COR-L47 (cell line): Measurements from ENCODE around the gene DNAJC21.
A peak's percentile ranks its signal among the peaks of the same experiment; 100 is the strongest.

Experiments used
- DNase-seq: peaks from one replicate; lab custom pipeline; 2025; lab: John Stamatoyannopoulos, UW

The DNAJC21 gene

DNA sequence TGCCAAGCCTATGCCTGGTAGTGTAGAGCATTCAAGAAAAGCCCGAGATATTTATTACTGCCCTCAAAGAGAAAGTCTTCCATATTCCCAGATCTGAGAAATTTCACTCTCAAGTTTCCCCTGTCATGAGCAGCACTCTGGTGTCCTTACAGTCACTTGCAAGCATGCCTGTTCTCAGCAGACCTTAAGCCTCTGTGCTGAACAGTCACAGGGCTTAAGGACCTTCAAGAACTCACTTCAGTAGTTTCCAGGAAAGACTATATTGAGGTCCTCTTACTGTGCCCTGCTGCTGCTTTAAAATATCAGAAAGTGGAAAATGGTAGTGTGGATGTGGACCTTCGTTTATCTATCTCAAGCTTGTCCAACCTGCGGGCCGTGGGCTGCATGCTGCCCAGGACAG lies 53.5 kb downstream of the DNAJC21 start:
- no peak for DNase-seq

DNA sequence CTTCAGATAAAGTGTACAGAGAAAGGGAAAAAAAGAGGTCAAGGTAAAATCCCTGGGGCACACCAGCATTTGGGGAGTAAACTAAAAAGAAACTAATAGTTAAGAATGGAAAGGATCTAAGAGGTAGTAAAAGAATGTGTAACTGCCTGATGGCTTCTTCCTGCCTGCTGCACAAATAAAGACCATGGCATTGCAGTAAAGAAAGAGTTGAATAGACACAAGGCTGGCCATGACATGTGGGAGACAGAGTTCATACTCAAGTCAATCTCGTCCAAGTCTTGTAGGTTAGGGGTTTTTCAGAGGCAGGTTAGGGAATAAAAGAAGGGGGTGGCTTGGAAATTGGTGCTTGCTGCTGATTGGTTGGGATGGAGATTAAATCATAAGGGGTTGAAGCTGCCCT lies 57.6 kb downstream of the DNAJC21 start:
- no peak for DNase-seq

DNA sequence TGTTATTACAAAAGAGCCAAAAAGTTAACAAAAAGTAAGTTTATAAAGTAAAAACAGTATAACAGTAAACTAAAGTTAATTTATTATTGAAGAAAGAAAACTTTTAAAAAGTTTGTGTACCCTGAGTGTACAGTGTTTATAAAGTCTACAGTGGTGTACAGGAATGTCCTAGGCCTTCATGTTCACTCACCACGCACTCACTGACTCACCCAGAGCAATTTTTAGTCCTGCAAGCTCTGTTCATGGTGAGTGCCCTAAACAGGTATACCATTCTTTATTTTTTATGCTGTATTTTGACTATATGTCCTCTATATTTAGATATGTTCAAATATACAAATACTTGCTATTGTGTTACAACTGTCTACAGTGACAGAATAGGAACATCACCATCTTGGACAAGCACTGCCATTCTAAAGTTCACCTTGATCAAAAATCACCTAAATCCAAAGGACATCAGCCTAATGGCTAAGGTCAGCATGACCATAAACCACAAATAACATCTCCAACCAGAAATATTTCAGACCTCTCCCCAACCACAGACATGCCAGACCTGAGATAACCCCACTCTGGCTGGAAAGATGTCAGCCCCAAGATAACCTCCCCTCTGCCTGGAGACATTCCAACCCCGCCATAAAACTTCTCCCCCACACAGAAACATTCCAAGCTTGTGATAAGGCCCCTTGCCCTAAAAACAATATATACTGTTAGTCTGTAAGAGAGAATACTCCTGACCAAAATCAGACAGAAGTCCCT lies 62.3 kb downstream of the DNAJC21 start:
- no peak for DNase-seq

DNA sequence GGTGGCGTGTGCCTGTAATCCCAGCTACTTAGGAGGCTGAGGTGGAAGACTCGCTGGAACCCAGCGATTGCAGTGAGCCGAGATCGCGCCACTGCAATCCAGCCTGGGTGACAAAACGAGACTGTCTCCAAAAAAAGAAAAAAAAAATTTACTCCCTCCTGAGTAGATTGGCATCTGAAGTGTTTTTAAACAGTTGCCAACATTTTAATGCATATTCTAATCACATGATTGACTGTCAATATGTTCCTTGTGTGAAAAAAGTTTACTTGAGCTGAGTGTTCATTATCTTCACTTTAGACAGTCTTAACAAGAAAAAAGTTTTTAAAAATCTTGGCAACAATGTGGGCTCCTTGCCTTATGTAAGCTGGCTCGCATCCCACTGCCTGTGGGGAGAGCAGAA lies 64.6 kb downstream of the DNAJC21 start:
- no peak for DNase-seq

DNA sequence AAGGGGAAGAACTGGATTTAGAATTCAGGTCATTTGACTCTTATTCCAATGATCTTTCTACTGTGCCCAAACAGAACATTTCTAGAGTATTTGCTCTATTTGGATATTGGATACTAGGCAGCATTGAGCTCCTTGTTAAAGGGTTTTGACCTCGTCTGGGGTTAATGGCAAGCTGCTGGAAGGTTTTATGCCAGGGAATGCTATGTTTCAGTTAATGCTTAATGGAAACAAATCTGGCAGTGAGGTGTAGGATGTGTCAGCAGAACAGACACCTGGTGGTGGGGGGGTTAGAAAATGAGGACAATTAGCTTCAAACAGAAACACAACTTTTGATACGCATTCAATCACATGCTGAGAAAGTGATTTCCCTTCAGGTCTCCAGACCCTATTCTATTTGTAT lies 66.9 kb downstream of the DNAJC21 start:
- DNase-seq = no peak

DNA sequence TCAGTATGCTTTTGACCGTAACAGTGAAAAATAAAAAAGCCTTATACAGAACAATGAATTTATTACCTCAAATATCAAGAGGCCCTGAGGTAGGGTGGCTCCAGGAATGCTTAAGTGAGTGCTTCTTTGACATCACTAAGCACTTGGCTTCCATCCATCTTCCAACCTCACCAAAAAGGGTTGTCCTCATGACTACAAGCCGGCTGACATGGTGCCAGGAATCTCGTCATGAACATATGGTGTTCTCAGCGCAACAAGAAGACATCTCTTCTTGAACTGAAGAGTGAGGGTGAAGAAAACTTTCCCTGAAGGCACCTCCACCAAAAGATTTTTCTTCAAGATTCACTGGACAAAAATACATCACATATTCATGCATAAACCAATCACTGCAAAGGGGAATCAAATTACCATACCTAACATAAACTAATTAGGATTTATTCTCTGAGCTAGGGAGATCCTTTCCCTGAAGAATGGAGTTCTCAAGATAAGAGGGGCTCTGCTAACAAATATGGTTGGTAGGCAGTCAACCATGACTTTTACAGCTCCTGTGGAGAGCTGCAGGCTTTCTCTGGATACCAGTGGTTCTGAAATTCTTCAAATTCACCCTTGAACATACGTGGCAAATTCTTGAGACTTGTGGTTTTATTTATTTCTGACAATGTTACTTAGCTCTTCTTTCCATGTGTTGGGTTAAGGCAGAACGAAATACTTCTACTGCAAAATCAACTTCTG lies 68.9 kb downstream of the DNAJC21 start:
- no peak for DNase-seq

DNA sequence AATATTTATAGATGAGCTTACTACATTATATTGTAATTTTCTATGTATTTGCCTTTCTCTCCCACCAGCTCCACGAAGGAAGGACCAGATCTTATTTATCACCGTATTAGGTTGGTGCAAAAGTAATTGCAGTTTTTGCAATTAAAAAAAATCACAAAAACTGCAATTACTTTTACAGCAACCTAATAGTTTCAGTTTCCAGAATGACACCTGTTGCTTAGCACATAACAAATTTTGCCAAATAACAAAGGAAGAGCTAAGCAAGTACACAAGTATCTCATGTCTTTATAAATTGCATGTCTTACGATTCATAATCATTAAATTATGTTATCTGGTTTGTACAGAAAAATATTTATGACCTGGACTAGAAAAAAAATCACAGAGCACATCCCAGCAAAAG lies 72.5 kb downstream of the DNAJC21 start:
- no peak for DNase-seq

DNA sequence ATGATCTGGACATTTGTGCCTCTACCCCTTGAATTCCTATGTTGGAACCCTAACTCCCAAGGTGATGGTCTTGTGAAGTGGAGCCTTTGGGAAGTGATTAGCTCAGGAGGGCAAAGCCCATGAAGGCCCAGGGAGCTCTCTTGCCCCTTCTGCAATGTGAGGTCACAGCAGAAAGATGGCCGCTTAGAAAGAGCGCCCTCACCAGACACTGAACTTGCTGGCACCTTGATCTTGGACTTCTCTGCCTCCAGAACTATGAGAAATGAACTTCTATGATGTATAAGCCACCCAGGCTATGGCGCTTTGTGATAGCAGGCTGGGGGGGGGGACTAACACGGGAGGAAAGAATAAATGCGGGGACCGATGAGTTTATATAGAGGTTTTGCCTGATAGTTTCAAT lies 73.1 kb downstream of the DNAJC21 start:
- DNase-seq = no peak

DNA sequence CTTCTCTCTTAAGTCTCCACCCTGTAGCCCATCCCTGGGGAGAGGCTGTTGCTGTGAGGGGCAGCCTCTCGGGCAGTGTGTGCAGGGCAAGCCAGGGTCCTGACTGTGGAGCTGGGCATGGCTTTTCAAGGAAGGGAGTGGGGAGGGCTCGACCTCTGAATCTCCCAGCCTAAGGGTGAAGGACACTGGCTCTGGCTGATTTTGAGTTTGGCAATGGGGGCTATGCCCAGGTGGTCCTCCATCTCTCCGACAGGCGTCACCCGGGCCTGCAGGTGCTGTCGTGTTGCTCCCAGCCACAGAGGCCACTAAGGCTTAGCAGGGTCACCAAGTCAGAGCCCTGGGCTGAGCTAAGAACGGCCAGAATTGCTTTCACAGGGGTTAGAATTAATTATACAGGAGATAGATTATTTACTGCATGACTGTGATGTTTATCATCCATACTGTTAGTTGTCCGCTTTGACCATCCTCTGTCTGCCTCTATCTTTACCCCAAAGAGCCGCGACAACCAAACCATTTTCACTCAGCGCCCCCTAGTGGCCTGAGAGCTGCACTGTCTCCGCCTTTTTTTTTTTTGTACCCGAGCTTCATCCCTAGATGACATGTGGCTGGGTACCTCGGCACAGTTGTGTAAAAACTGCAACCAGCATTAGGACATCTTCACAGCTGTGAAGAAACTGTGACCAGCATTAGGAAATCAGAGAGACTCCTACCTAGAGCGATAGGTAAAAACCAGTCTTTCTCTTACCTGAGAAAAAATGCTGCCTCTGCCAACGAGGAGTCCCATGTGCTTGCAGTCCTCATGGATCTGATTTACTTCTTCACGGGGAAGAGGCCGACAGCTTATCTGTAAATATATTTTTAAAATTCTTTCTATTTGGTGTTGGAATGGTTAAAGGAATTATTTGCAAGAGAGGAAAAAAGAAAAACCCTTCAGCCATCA lies 73.9 kb downstream of the DNAJC21 start:
- DNase-seq = peak; percentile 25

DNA sequence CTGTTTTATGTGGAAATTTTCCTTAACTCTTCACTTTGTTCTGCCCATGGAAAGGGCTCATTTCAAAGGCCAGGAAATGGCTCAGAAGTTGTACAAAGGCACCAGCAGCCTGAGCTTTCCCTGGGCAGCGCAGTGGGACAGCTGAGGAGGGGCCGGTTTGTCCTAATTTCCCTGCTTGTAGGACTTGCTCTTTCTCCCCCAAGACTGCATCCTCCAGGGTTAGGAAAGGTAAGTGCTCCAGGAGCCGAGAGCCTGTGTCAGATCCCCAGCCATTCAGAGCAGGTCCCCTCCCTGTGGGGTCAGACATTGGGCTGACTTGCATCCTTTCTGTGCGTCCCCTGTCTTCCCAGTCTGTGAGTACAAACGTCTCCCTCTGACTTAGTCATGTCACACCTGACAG lies 74.8 kb downstream of the DNAJC21 start:
- DNase-seq = no peak

DNA sequence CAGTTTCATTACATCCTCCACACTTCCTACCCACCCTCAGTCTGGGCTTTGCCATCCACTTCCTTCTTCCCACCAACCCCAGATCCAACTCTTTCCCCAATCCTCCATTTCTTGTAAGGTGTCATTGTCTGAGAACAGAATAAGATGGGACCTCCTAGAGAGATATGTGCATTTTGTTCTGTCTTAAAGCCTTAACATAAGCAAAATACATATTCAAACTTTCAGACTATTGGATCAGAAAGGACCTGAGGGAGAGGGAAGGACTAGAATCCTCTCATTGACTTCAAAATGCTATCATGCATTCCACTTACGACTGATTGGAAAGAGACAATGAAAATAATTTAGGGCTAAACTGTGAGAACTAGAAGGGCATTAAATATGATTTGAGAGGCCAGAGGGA lies 75.4 kb downstream of the DNAJC21 start:
- DNase-seq = no peak
